Inferior parietal cortex (tissue), 1 donor: ENCODE data around the gene ZNF423.
"Not testable (repeated sequence)": the region's sequence is repeated elsewhere in the genome, so short reads cannot be mapped to it uniquely, and the experiment has no call there.

ENCODE experiments used
- DNase-seq: peaks from one replicate; pipeline ENCODE4 v3.0.0-alpha.2; 2016; ENCODE audit errors: extremely low spot score

ZNF423 gene

DNA sequence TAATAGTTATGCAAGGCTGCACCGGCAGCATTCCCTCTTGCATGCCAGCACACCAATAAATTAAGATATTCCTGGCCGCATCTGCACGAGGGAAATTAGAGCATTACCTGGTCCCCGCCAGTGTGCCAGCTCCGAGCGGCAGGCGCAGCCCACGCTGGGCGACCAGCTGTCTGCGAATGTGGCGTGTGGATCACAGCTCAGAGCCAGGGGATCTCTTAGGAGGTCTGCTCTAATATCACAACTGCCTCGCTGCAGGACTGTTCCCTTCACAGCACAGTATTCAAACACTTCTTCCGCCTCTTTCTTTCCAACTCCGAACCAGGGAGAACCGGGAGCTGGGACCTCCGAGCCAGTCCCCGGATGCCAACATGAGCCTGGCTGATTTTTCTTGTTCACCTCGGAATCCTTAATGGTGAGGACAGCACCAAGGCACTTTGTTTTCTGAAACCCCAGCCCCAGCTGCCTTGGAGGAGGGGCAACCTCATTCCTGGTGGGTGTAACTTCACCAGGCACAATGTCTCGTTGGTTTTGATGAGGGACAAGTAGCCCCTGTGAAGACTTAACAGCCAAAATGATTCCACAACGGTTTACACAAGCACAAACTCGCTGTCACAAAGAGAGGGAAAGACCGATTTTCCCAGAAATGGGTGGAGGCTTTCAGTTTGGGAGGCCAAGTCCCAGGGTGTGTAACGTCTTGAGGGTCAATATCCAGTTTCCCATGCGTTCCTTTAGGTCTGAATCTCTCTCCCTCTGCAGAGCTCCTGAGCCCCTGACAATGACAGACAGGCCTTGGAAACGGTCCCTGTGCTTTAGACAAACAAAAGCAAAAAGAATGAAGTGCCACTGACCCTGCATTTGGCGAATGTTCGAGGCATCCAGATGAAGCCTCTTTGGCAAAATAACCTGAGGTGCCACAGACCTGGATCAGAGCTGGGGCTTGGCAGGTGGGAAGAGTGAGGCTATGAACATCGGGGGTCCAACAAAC lies 269.2 kb downstream of the ZNF423 start:
- no peak for DNase-seq

DNA sequence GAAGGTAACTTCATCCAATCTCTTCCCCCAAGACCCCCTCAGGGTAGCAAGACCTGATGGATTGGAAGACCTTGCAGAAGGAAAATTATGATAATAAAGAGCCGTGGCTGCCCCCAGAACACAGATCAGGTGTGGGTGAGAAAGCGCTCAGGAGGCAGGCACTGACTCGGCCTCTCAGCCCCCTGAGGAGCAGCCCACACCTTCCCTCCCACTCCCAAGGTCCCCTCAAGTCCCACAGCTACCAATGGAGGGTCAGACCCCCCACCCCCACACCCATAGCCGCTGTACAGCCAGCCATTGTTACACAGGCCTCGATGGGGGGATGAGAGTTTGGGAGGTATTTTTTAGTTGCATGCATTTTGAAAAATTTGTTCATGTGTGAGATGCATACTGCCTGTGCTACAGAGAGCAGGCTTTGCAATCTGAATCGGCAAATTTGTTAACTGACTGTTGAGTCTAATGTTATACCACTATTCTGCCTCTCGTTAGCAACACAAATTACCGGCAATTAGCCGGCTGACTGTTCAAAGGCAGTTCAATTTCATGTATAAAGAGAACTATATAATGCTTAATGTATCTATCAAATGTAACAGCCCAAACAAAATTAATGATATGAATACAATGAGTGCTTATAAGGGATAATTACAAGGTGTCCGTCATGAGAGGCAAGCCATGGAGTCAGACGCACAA lies 270.6 kb downstream of the ZNF423 start:
- DNase-seq = no peak

DNA sequence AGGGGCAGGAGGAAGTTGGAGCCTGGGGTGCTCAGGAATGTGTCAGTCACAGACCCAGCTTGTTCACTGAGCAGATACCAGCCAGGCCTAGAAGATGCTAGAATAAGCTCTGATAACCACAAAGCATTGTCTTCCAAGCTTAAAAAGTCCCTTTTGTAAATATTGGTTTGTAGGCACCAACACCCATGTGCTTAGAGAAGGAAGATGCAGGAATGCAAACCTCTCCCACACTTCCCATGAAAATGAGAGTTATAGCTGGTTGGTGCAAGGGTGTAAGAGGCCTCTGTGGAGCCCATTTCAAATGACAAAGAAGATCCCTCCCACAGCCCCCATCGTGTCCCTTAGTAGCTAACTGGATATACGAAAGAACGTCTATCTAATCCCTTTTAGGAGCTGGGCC lies 272.0 kb downstream of the ZNF423 start:
- no peak for DNase-seq

DNA sequence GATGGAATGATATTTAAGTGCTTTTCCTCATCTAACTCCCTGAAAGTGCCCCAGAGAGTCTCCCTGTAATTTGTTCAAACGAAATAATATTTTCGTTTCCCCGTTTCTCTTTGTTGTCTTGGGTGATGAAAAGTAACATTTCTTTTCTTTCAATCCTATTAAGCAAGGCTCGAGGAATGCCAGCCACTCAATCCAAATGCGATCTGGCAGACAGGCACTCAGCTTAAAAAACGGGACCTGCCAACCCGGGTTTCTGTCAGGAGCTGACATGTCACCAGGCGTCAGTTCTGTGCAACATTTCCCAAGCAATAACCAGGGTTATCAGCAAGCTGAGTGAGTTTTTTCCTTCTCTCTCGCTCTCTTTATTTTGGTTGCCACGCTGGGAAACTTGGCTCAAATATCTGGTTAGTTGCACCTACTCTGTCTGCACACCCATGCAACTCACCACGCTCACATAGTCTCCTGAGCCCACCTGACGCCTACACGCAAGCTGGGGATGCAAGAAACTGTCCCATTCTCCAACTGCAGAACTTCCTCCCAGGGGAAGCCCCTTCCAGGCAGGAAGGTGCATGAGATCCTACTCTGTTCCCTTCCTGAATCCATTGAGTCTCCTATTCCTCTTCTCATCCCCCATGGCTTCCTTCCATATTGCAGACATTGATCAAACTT lies 274.1 kb downstream of the ZNF423 start:
- no peak for DNase-seq

DNA sequence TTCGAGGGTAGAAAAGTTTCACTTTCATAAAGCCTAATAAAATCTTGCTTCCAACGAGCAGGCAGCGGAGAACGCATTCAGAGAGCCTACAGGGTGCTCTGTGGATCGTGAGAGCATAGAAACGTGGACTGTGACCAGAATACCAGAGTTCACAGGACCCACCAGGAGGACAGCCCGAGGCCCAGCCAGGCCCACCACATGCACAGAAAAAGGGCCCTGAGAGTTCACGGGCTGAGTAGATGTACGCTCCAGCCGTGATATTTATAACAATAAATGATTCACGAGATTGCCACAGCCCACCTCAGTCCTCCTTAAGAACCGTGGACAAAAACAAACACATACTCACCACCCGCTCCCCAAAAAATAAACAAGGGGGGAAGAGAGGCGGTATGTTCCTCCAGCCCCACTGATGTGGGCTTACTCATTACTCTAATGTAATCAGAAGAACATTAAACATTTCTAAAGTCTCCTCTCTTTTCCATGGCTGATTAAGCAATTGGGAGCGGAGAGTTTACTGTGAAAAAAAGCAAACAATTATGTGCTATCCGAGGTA lies 275.1 kb downstream of the ZNF423 start:
- DNase-seq = no peak

DNA sequence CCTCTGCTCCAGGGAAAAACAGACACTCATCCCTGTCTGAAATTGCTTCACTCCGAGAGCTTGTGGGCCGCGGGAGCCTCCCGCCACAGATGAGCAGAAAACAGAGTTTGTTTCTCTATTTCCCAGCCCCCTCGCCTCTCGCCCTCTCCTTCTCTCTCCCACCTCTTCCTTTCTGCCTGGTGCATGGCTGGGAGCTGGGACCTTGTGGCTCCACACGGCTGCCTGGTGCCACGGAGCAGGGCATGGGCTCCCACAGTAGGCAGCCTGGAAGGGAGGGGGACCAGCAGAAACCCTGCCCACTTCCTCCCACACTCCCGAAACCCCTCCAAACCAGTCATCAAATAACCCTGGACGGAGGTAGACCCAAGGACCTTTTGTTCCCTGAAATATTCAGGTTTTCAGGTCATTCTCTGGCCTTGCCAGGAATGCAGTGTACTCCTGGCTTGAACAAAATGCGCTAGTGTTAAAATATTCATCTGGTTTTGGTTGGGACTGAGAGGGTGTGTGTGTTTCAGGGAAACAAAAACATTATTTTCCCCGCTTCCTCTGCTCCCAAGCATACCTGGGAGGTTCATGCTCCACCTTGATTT lies 277.4 kb downstream of the ZNF423 start:
- no peak for DNase-seq

DNA sequence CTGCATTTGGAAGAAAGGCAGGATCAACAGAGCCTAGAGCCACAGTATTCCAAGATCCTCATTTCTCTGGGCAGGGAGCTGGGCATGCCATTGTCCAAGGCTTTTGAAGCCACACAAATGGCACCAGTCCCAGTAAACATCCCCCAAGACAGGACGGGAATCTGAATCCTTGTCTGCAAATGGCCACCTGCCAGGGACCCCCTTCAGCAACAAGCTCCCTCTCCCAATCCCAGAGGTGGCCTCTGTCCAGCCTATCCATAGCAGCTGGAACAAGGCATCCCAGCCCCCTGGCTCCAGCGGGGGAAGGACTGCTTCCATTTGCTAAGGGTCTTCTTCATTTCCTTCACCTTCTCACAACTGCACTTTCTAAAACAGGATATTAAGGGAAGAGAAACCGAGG lies 277.9 kb downstream of the ZNF423 start:
- no peak for DNase-seq

DNA sequence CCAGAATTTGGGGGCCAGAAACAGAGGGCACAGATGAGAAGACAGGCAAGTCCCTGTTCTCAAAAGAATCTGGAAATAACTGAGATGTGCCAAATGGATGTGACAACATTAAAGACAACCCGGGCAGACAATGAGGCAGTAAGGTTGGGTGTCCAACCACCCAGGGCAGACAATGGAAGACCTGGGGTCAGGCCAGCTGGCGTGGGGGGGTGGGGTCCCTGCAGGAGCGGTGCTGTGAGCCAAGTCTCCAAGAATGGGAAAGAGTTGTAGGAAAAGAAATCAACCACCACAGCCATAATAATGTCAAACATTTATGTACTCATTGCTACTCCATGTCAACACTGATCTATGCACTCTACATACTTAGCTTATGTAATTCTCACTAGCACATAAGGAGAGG lies 279.0 kb downstream of the ZNF423 start:
- no peak for DNase-seq

DNA sequence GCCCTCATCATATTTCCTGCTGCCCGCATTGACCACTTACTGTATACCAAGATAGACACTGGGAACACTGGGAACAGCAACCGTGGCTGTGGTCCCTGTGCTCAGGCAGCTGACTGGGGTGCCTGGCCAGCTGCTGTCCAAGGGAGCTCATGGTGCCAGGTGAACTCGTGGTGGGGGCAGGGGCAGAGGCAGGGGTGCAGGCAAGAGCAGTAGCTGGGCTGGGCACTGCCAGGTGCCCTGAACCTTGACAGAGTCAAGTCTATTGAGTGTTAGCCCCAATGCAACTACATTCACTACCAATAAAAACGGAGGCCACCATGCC lies 279.8 kb downstream of the ZNF423 start:
- DNase-seq = no peak

DNA sequence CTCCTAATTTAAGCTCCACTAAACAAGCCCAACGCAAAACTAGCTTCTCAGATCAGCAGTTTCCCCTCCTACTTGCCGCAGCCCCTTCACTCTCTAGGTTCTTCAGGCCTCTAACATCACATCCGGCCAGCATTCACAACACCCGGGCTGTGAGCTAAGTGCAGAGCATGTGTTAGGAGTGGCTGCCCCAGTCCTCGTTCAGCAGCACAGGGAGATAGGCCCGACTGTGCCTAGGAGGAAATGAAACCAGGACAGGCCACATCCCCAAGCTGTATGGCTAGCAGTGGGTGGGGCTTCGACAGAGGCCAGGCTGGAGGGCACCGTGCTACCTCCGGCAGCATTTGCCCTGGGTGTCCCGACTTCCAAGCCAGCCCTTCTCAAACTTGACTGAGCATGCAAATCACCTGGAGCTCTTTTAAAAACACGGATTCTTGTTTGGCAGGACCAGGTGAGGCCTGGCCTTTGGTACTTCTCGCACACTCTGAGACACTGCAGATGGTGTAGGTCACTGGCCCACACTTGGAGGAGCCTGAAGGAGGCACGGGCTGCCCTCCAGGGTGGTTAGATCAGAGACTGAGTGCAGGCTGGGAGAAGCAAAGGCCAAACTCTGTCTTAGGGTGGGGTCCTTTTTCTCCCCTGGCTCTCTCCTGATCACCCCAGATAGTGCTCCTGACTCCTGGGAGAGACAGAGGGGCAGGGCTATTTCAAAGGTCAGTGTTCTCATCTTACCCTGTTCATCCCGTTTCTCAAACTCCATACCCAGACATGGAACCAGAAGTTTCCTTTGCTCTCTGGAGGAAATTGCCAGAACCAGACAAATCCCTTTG lies 280.4 kb downstream of the ZNF423 start:
- no peak for DNase-seq

DNA sequence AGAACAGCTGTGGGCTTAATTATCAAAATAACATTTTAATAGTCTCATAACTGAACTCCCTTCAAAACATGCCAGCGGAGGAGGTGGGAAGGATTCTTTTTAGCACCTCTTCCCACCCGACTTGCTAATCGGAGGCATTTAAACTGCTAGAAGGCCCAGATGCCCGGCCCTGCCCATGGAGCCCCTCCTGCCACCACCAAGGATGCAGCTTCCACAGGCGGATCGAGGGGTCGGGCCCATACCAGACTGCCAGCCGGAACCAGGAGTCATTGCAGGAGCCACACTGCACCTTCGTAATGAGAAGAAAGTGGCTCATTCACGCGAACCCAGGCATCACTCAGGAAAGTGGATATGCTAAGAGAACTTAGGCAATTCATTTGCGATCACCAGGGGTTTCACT lies 281.1 kb downstream of the ZNF423 start:
- no peak for DNase-seq

DNA sequence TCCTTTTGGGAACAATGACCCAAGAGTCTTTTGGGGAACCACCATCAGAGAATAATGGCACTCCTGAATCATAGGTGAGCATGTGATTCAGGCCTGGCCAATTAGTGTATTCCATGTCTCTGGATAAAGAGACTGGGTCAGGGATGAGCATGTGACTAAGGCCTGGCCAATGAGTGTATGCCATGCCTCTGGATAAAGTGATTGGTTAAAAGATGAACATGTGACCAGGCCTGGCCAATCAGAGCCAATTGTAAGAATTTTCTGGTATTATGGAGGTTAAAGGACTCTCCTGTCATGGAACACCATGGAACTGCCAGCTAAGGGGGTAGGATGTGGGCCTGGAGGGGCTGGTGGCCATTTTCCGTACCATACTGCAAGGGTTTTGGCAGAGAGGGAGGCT lies 288.0 kb downstream of the ZNF423 start:
- no peak for DNase-seq

DNA sequence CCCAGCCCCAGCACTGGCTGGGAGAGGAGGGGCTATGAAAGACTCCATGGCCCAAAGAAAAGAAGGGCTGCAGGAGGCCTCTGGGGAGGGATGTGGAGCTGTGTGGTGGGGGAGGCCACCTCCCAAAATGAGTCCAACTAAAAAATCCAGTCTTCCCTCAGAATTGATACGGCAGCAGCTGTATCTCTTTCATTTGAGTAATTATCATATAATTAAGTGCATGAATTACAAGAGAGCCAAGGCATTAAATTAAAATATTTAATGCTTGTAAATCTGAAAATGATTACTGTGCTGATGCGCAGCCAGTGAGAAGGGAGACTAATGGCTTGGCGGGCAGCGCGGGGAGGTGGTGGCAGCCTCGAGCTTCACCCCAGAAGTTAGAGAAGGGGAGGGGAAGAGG lies 289.5 kb downstream of the ZNF423 start:
- DNase-seq = no peak

DNA sequence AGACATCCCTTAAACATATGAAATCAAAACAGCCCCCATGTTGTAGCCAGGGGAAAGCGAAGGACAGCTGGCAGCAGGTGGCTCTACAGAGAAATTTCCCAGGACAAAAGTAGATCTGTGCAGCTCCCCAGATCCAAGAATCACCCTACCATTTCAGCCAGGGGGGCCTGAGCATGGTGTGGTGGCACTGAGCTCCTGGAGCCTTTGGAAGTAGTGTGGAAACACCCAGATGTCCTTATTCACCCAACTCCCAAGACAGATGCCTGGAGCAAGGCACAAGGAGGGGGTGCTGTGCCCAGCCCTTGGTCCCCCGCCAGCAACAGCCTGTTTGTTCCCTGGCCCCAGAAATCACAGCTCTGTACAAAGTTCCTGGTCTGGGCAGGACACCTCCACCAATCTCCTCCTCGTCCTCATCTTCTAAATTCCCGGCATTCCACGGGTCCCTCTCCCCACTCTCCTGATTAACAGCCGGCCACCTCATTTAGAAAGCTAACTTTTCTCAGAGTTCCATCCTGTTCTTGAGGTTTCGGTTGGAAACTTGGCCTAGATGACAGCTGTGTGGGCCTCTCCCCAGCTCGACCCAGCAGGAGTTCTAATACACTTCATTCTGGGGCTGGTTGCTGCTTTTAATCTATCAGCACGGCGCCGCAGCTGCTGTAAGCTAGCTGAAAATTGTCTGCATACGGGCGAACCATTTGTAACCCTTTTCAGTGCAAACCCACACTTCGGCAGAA lies 291.2 kb downstream of the ZNF423 start:
- no peak for DNase-seq

DNA sequence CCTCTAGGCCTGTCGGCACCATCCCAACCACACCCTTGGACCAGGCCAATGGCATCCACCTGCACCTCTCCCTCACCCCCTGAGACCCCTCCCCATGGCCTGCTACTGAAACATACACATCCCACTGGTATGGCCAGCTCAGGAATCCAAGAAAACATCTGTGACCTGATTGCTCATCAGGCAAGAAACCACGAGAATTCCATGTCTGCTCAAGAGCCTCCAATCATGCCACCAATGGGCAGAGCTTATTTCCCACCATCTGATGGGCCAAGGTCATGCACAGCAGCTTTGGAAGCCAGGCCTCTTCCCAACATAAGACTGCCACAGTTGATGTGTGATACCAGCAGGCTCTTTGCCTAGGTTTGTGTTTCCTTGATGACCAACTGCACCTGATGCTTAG lies 292.2 kb downstream of the ZNF423 start:
- DNase-seq = no peak

DNA sequence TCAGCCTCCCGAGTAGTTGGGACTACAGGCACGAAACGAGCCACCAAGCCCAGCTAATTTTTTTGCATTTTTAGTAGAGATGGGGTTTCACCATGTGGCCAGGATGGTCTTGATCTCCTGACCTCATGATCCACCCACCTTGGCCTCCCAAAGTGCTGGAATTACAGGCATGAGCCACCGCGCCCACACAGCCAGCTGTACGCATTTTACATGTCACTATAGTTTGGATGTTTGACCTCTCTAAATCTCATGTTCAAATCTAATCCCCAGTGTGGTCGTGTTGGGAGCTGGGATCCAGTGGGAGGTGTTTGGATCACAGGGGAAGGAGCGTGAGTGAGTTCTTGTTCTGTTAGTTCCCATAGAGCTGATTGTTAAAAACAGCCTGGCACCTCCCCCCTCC lies 293.0 kb downstream of the ZNF423 start:
- DNase-seq = not testable (repeated sequence)

DNA sequence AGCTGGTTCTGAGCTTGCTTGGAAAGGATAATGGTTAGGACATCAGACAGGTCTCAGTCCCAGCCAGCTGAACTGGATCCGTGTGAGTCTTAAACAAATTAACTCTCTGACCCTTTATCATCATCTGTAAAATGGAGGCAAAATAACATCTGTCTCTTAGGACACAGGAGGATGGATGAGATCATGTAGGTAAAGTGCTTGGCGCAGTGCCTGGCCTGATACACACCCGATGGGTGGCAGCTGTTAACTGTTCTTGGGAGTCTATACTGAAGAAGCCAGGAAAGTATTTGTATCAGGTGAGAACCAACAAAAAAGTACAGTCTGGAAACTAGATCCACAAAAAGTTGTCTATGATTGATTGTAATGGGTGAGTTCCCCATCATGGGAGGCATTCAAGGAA lies 293.7 kb downstream of the ZNF423 start:
- no peak for DNase-seq

DNA sequence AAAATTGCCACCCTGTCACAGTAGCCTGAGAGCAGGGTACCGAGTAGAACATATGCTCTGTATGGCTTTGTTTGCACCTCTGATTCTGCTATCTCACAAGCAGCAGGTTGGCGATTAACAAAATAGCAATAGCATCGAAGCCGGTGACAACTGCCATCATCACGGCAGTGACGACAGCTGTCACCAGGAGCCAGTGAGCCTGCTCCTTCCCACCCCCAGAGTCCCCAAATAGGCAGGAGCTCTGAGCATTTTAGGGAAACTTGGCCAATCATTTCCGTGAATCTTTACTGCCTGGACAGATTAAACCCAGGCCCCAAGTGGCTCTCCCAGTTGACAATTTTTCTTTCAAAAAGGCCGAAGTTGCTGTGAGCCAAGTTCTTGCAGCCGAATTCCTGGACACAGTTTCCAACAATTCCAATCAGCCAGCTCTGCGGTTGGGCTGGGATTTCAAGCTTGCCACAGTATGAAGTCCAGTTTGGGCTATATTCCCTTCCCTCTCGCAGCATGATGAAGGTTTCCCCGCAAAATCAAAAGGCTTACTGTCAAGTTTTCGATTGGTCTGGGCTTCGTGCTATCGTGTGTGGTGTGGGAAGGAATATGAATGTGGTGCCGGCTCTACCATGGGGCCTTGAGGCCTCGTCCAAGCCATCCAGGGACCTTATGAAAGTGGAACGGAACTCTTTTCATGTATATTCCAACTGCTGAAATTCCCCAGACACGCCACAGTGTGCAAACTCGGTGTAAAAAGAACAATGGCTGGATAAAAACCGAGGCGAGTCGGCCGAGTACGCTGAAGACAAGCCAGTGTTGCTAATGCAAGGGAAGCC lies 295.7 kb downstream of the ZNF423 start:
- DNase-seq = no peak

DNA sequence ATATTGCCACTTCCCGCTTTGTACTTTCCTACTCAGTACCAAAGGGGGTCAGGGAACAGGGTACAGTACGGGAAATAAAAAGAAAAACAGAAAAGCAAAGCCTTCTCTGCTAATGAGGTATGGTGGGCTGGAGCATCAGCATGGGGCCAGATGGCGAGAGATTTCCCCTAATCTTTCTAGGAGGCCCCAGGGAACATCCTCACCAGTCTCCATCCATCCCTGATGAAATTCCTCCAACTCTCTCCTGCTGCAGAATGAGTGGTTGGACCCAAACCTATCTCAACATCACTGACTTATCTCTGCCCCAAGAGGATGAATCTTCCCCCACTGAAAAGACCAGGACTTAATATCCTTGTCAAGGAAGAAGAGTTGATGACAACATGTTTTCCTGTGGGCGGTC lies 296.7 kb downstream of the ZNF423 start:
- no peak for DNase-seq

DNA sequence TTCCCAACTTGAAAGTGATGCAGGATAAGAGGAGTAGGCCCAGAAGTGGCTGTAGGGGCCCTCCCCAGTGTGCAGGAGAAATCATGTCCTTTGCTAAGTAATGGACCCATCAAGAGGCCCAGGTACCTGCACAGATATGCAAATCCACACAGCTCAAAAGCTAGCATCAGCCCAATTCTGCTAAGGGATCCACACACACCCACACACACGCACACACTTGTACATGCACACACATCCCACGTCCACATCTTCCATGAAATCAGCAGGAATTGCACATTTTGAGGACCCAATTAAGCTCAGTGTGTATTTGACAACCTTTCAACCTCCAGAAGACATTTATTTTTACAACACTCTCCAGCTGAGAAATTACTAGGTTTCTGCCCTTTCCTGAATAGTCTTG lies 297.5 kb downstream of the ZNF423 start:
- DNase-seq = no peak
